Caki2 (cell line): ENCODE results near the gene ATG2A. TPM values are rescaled to one million over a fixed set of nuclear protein-coding genes. Genes with fewer than 3 reads are reported as not detected.
A peak's percentile ranks its signal among the peaks of the same experiment; 100 is the strongest.
"Not testable (repeated sequence)": the region's sequence is repeated elsewhere in the genome, so short reads cannot be mapped to it uniquely, and the experiment has no call there.

Experiments used
- DNase-seq: peaks from one replicate; pipeline ENCODE4 v3.0.0-alpha.2; 2015; ENCODE audit warnings: low read depth
- in situ Hi-C: cut with HindIII; loops from 2 replicates; pipeline ENCODE4 v1.10.0; 2016; ENCODE audit warnings: low sequenced_read_pairs, low pct_unique_long_range_greater_than_20kb, mixed read lengths
- total RNA-seq: library from RNA; depleted of rRNA; stranded (reverse); fragments of >200 nt; shearing (Covaris generic); gene quantifications from 2 replicates; pipeline ENCODE4 v1.2.3, GENCODE V29; 2014; ENCODE audit warnings: low replicate concordance; rRNA removed

The ATG2A gene
- total RNA-seq, 1 experiment from 2014 or later = 11.1 TPM

DNA sequence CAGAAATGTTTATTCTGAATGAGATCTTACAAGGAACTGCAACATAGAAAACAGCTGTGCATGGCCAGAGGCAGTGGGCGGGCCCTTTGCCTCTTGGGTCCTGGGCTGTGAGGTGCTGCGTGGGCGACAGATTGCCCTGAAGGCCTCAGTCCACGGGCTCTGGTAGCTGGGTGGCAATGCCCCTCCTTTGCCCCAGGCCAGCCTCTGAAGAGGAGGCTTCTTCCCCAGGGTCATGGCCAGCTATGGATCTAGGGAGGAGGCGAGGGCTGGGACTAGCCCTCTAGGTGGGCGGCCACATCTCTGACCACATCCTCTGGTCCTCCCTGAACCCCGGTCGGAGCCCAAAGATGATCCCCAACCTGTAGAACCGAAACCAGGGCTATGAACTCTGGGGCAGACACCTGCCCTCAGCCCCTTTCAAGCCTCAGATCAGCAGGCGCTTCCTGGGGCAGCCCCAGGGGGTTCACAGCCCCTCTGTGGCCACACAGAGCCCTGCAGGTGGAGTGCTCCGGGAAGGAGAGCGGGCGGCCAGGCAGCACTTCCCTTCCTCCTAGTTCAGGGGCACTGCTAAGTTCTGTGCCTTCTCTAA, 65.9 kb downstream of the ATG2A start:
- in situ Hi-C loops = no loop called here
- no peak for DNase-seq

DNA sequence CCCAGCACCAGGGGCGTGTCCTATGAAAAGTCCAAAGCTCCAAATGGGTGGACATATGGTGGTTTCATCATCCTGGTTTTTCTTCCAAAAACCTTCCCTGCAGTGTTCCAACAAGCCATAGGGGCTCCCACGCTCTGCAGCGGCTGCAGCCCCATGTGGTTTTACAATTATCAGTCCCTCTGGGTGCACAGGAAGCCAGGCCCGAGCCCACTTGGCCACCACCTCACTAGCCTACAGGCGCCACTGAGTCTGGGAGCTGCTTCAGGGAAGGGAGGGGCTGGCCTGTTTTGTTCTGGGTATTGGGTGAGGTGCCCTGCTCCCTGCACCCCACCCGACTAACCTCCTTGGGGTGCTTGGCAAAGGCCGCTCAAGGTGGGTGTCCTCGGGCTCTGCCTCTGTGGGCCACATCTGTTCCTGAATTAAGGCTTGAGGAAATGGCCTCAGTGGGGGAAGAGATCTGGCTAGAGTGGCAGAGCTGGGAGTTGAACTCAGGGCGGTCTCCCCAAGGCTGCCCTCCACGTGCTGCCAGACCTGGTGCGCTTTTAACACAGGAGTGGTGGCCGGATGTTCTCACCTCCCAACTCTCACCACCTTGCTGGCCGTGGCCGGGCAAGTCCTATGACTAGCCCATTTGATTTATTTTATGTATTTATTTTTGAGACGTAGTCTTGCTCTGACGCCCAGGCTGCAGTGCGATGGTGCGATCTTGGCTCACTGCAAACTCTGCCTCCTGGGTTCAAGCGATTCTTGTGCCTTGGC, 67.2 kb downstream of the ATG2A start:
- in situ Hi-C loops = no loop called here
- DNase-seq = no peak

DNA sequence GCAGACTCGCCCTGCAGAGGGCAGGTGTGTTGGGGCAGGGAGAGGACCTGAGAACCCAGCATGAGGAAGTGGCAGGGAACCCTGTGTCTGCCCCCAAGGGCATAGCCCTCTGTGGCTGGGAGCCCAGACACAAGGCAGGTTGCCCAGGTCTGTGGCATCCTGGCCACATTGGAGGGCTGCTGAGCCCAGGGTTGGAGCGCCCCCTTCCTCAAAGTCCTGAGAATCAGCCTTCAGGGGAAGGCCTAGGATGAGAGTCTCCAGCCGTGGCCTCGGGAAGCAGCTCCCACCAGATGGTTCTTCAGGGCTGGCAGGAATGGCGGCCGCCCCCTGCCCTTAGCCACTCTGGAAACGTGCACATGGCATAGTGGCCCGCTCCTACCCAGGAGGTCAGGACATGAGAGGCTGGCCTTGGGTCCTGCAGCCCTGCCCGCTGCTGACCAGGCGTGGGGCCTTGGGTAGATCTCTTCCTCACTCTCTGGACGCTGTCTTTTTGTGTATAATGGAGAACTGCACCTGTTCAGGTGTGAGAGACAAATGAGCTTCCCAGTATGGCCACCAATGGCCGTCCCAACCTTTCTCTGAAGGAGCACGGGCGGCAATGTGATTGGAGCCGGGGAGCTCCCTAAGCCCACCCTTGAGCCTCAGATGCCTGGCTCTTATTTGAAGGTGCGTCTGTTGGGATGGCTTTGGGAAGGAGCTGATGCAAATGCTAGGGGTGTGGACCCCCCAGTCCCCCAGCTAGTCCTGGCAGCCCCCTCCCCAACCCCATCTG, 68.0 kb downstream of the ATG2A start:
- in situ Hi-C loops = no loop called here
- no peak for DNase-seq

- in situ Hi-C loops = no loop called here
- DNase-seq = no peak
These were observed 68.7 kb downstream of the ATG2A start for GRCh38 chr11:64848214-64848825.

DNA sequence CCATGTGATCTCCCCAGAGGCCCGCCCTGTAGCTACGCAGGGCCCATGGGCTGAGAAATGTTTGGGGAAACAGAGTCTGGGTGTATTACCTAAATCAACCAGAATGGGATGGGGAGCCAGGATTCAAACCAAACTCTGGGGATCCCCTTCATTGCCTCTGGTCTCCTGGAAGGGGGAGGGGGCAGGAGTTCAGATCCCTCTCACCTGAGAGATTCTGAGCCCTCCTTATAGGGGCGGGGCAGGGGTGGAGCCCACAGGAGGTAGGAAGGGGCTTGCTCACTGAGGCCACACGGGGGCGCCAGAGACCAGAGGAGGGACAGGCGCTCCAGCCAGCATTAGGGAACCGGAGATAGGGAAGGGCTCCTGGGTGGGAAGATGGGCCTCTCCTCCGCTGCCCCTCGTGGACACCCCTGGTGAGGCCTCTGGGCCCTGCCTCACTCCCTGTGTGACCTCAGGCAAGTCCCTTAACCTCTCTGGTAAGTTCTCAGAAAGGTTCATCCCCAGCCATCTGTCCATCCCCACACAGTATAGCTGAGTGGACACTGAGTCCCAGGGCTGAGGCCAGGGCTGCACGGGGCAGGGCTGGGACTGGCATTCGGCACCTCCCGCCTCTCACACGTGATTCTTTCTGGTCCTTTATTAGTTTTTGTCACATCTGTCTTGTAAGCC, 69.9 kb downstream of the ATG2A start:
- in situ Hi-C loops = no loop called here
- peak; percentile 74 for DNase-seq

- DNase-seq, in situ Hi-C loops: not testable (repeated sequence)
These were observed 71.3 kb downstream of the ATG2A start for GRCh38 chr11:64845776-64846129.

- DNase-seq = no peak
- in situ Hi-C loops = no loop called here
These were observed 71.8 kb downstream of the ATG2A start for GRCh38 chr11:64845129-64845775.

Other genes starting within 250 kb of the ATG2A start
- 2.2 and 22.7 TPM in 2 replicates for gene NRXN2, start 194.0 kb downstream of the ATG2A start, total RNA-seq
- gene RASGRP2, start 173.1 kb downstream of the ATG2A start, total RNA-seq = not detected in 2 replicates
- 0.23 TPM in 1 of 2 replicates, not detected in the other for gene PYGM, start 157.2 kb downstream of the ATG2A start, total RNA-seq
- gene SF1, start 138.7 kb downstream of the ATG2A start, total RNA-seq = 43.2 and 95.5 TPM in 2 replicates
- gene MAP4K2, start 114.0 kb downstream of the ATG2A start, total RNA-seq = 12.9 and 14.4 TPM in 2 replicates
- gene MEN1, start 106.7 kb downstream of the ATG2A start, total RNA-seq = 5.3 and 5.4 TPM in 2 replicates
- 0.12 and 1.1 TPM in 2 replicates for gene CDC42BPG, start 72.6 kb downstream of the ATG2A start, total RNA-seq
- 53.4 and 68.3 TPM in 2 replicates for gene EHD1, start 38.6 kb downstream of the ATG2A start, total RNA-seq
- 13.2 and 16.0 TPM in 2 replicates for gene PPP2R5B, start 7.5 kb upstream of the ATG2A start, total RNA-seq
- gene GPHA2, start 18.7 kb upstream of the ATG2A start, total RNA-seq = not detected in 2 replicates
- gene MAJIN, start 54.9 kb upstream of the ATG2A start, total RNA-seq = 0.38 TPM in 1 of 2 replicates, not detected in the other
- gene BATF2, start 79.8 kb upstream of the ATG2A start, total RNA-seq = 2.3 TPM in 1 of 2 replicates, not detected in the other
- gene ARL2, start 97.0 kb upstream of the ATG2A start, total RNA-seq = 118 and 140 TPM in 2 replicates
- 14.2 and 16.8 TPM in 2 replicates for gene SNX15, start 110.2 kb upstream of the ATG2A start, total RNA-seq
- 63.6 and 72.7 TPM in 2 replicates for gene SAC3D1, start 124.0 kb upstream of the ATG2A start, total RNA-seq
- gene NAALADL1, start 141.3 kb upstream of the ATG2A start, total RNA-seq = 0.88 TPM in 1 of 2 replicates, not detected in the other
- gene CDCA5, start 166.8 kb upstream of the ATG2A start, total RNA-seq = 41.7 and 63.4 TPM in 2 replicates
- 39.6 and 78.3 TPM in 2 replicates for gene ZFPL1, start 167.0 kb upstream of the ATG2A start, total RNA-seq
- gene VPS51, start 179.0 kb upstream of the ATG2A start, total RNA-seq = 115 and 146 TPM in 2 replicates
- gene TM7SF2, start 194.7 kb upstream of the ATG2A start, total RNA-seq = 8.1 and 19.1 TPM in 2 replicates
- 11.4 and 16.5 TPM in 2 replicates for gene ZNHIT2, start 200.5 kb upstream of the ATG2A start, total RNA-seq
- gene FAU, start 204.9 kb upstream of the ATG2A start, total RNA-seq = 139 and 153 TPM in 2 replicates
- 66.7 and 84.9 TPM in 2 replicates for gene MRPL49, start 205.1 kb upstream of the ATG2A start, total RNA-seq
- 4.3 and 5.4 TPM in 2 replicates for gene SYVN1, start 217.3 kb upstream of the ATG2A start, total RNA-seq